Psoas muscle (tissue), 8 donors: Measurements from ENCODE around the gene GLI3. TPM values are rescaled to one million over a fixed set of nuclear protein-coding genes. Genes with fewer than 3 reads are reported as not detected.

Experiments
- ATAC-seq, 4 donors: fragments of 200-7000 bp; cut with Tn5 transposase; one replicate each; pipeline ENCODE4 v1.9.1; 2020; ENCODE audit warnings: moderate library complexity in 3 of 4, mild to moderate bottlenecking in 2 of 4
- DNase-seq, 2 donors: peaks; one replicate each; pipeline ENCODE4 v3.0.0-alpha.2; 2020
- H3K27ac ChIP-seq: fragments of 200-600 bp; one replicate; pipeline ENCODE4 v1.8.0; 2022
- H3K27me3 ChIP-seq, 3 donors: fragments of 200-600 bp in 1 of 3; one replicate each; pipeline versions ENCODE4 v1.6.1 to v1.8.0; 2013 to 2022; ENCODE audit warnings: low read length in 2 of 3, mild to moderate bottlenecking in 2 of 3, moderate library complexity in 1 of 3; ENCODE audit not compliant: insufficient read depth in 3 of 3
- H3K36me3 ChIP-seq, 2 donors: fragments of 200-600 bp in 1 of 2; one replicate each; pipeline versions ENCODE4 v1.6.1 to v1.8.0; 2013 to 2022; ENCODE audit warnings: low read depth in 1 of 2, mild to moderate bottlenecking in 1 of 2, moderate library complexity in 1 of 2; ENCODE audit not compliant: insufficient read depth in 1 of 2
- H3K4me1 ChIP-seq: fragments of 200-600 bp; one replicate; pipeline ENCODE4 v1.8.0; 2022
- H3K4me3 ChIP-seq: fragments of 200-600 bp; one replicate; pipeline ENCODE4 v1.8.0; 2022; ENCODE audit warnings: mild to moderate bottlenecking
- H3K9me3 ChIP-seq: fragments of 200-600 bp; one replicate; pipeline ENCODE4 v1.8.0; 2022
- CTCF ChIP-seq: fragments of 200-600 bp; IDR thresholded peaks from one replicate; pipeline ENCODE4 v1.8.0; 2022; ENCODE audit warnings: antibody characterized with exemption
- WGBS, 3 donors: extraction: QIAGEN DNeasy Blood & Tissue Kit; methylation state at CpG; one replicate each; pipeline versions ENCODE4 v1.1.6 to v1.1.7; 2013; 5-methylcytosine and 5-hydroxymethylcytosine counted together
- intact Hi-C, 2 donors: fragments of 100-400 bp; cut with DNase I; formaldehyde crosslinking; loops; one replicate each; pipeline versions ENCODE4 v1.11.0 to v1.14.2; 2022
- polyA plus RNA-seq, 3 donors: library from polyadenylated mRNA; stranded (reverse); fragments of 200-250 nt; gene quantifications; one replicate each; pipeline ENCODE4 v1.2.3, GENCODE V29; 2013
- total RNA-seq, 4 donors: library from RNA; stranded (reverse); fragmentation: NEBNext Ultra II Directional in 2 of 4; extraction: Animal tissue kit (Norgen Biotek cat#: 25700) in 2 of 4; gene quantifications; one replicate each; pipeline versions ENCODE4 v1.2.1 to v1.2.4, GENCODE V29; 2021 to 2023
- donor health status: healthy with polysubstance abuse.
- donor health status: DM: no; HTN: no; CAD: no; lungs with moderate emphysema.
- donor health status: Bipolar disorder and iron deficiency.
- donor health status: healthy.
- donor health status: DM: yes; HTN: yes; CAD: no.
- donor health status: DM: no; HTN: no; CAD: no.
- donor health status: DM: no; HTN: no; CAD: no.
- donor health status: DM: yes; HTN: yes; CAD: no.

GLI3 gene
- total and polyA plus RNA-seq, 7 donors: 0.24 to 4.9 (median 3.2) TPM

- H3K4me1 ChIP-seq: peaks cover 4% of the 10 kb centered on the region
- no peak overlapping the region for H3K27ac ChIP-seq
- intact Hi-C loops: no loop called here
- no peaks in the 10 kb centered on the region for H3K27me3 ChIP-seq
- DNase-seq (no peak), ATAC-seq (no peak)
- no peaks in the 10 kb centered on the region for H3K9me3 ChIP-seq
- no peak overlapping the region for H3K4me3 ChIP-seq
- WGBS, 3 donors: 71 to 94% (median 76%) methylated on average over 2 of the region's 2 CpGs
- TF ChIP-seq CTCF: no peak
- no peaks in the 10 kb centered on the region for H3K36me3 ChIP-seq
Measured at GRCh38 chr7:42104694-42105093, 132.3 kb downstream of the GLI3 start.

GRCh38 chr7:42104231-42104630, 132.8 kb downstream of the GLI3 start:
- no peak for TF ChIP-seq CTCF
- Histone ChIP-seq H3K4me1 (peaks cover 4% of the 10 kb centered on the region), H3K4me3 (no peak overlapping the region), H3K27me3 (no peaks in the 10 kb centered on the region), H3K27ac (no peak overlapping the region), H3K9me3 (no peaks in the 10 kb centered on the region), H3K36me3 (no peaks in the 10 kb centered on the region)
- DNase-seq (no peak), ATAC-seq (no peak)
- 94 to 98% (median 97%) methylated on average over 5 of the region's 5 CpGs for WGBS, 3 donors
- intact Hi-C loops: no loop called here

GRCh38 chr7:42103456-42103855, 133.6 kb downstream of the GLI3 start:
- Histone ChIP-seq H3K4me3 (no peak overlapping the region), H3K36me3 (no peaks in the 10 kb centered on the region), H3K27ac (no peak overlapping the region), H3K9me3 (no peaks in the 10 kb centered on the region), H3K27me3 (no peaks in the 10 kb centered on the region), H3K4me1 (no peaks in the 10 kb centered on the region)
- ATAC-seq: peak in 1 of 4 donors; percentile 42
- 72 to 85% (median 84%) methylated on average over 2 of the region's 2 CpGs for WGBS, 3 donors
- DNase-seq: no peak
- intact Hi-C loops: no loop called here
- no peak for TF ChIP-seq CTCF

- 97 to 100% (median 98%) methylated on average over 3 of the region's 3 CpGs for WGBS, 3 donors
- Histone ChIP-seq H3K27me3 (no peaks in the 10 kb centered on the region), H3K9me3 (no peaks in the 10 kb centered on the region), H3K27ac (no peak overlapping the region), H3K4me3 (no peak overlapping the region), H3K36me3 (no peaks in the 10 kb centered on the region), H3K4me1 (peaks cover 1% of the 10 kb centered on the region)
- intact Hi-C loops: no loop called here
- DNase-seq: no peak
- no peak for TF ChIP-seq CTCF
- ATAC-seq: peak in 1 of 4 donors; percentile 63
Measured at GRCh38 chr7:42103020-42103419, 134.0 kb downstream of the GLI3 start.

- ATAC-seq (no peak), DNase-seq (no peak)
- H3K27me3 ChIP-seq: no peaks in the 10 kb centered on the region
- 62 to 72% (median 68%) methylated on average over 4 of the region's 4 CpGs for WGBS, 3 donors
- H3K36me3 ChIP-seq: no peaks in the 10 kb centered on the region
- no peaks in the 10 kb centered on the region for H3K9me3 ChIP-seq
- H3K4me1 ChIP-seq: peaks cover 9% of the 10 kb centered on the region
- no peak overlapping the region for H3K4me3 ChIP-seq
- no peak overlapping the region for H3K27ac ChIP-seq
- intact Hi-C loops: no loop called here
- TF ChIP-seq CTCF: no peak
Measured at GRCh38 chr7:42102301-42102700, 134.7 kb downstream of the GLI3 start.
